WERI-Rb-1 (cell line): ENCODE results near the gene PCED1A.

Experiments
- DNase-seq: peaks from one replicate; pipeline ENCODE4 v3.0.0-alpha.2; 2020
- H3K27ac ChIP-seq: fragments of 250-450 bp; sonication (Bioruptor Pico); 2 replicates; pipeline ENCODE4 v1.5.1; 2020; ENCODE audit warnings: mild to moderate bottlenecking, moderate library complexity
- H3K27me3 ChIP-seq: fragments of 250-450 bp; sonication (Bioruptor Pico); 2 replicates; pipeline ENCODE4 v1.5.1; 2021; ENCODE audit warnings: mild to moderate bottlenecking, low read depth, moderate library complexity; ENCODE audit not compliant: insufficient read depth, severe bottlenecking
- H3K36me3 ChIP-seq: fragments of 250-450 bp; sonication (Bioruptor Pico); 2 replicates; pipeline ENCODE4 v1.5.1; 2020; ENCODE audit warnings: mild to moderate bottlenecking, moderate library complexity
- H3K4me3 ChIP-seq: 2 replicates; pipeline ENCODE4 v1.5.1; 2011; ENCODE audit warnings: low read depth, mild to moderate bottlenecking, control low read depth, low read length
- H3K9me3 ChIP-seq: fragments of 250-450 bp; sonication (Bioruptor Pico); 2 replicates; pipeline ENCODE4 v1.5.1; 2021; ENCODE audit warnings: mild to moderate bottlenecking, moderate library complexity; ENCODE audit not compliant: severe bottlenecking
- CTCF ChIP-seq: IDR thresholded peaks from 2 replicates; pipeline ENCODE4 v1.5.1; 2011; ENCODE audit warnings: low read depth, mild to moderate bottlenecking, control low read depth, inconsistent platforms, low read length

PCED1A gene

GRCh38 chr20:2838170-2838797 lies 2.2 kb downstream of the PCED1A start:
- no peak for TF ChIP-seq CTCF
- Histone ChIP-seq H3K27me3 (no peaks in the 10 kb centered on the region), H3K36me3 (peaks cover 27% of the 10 kb centered on the region), H3K9me3 (no peaks in the 10 kb centered on the region), H3K27ac (no peak overlapping the region), H3K4me3 (no peak overlapping the region)
- no peak for DNase-seq

DNA sequence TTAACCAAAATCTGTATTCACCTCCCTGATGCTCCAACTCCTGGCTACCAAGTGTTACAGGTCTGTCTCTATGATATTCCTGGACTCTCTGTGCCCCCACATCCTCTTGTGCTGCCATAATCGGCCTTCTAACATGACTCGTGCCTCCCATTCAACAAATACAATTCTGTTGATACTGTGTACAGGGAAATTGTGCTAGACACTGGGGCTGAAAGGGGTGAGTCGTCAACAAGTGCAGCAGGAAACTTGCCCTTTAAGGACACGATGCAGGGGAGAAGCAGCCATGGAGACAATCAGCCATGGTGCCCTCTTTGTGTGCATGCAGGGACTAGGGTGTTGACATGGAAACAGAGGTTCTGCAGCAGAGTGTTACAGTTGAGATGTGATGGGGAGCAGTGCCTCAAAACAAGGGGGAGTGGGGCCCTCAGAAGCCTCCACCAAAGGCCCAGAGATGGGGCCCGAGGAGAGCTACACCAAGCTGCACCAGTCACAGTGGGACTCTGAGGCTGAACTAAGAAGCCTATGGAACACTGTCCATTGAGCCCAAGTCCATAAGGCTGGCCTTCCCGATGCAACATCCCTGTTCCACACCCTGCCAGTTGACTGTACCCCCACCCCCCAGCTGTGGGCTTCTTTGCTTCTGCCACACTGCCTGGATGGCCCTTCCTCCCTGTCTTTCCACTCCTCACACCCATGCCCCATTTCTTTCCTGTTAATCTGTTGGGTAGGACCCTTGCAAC lies 3.1 kb downstream of the PCED1A start:
- DNase-seq, result no peak
- H3K4me3 ChIP-seq, result no peak overlapping the region
- H3K36me3 ChIP-seq, result peaks cover 27% of the 10 kb centered on the region
- H3K27ac ChIP-seq, result no peak overlapping the region
- H3K27me3 ChIP-seq, result no peaks in the 10 kb centered on the region
- TF ChIP-seq CTCF, result no peak
- no peaks in the 10 kb centered on the region for H3K9me3 ChIP-seq

DNA sequence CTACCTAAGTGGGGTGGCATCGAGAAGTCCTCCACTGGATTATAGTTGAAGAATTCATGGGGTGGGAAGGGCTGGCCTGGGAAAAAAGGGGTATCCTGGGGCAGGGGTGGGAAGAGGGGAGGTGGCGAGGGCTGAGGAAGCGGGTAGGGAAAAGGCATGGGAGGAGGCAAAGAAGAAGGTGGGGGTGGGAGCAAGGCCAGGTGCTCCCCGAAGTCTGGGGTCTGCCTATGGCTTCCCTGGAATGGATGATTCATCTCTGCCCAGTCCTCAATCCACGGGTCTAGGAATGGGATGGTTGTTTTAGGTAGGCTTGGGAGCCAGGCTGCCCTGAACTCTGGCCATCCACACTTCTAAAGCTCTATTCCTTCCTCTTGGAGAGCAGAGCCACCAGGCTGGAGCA lies 4.4 kb downstream of the PCED1A start:
- DNase-seq, result no peak
- Histone ChIP-seq H3K27me3 (no peaks in the 10 kb centered on the region), H3K36me3 (peaks cover 27% of the 10 kb centered on the region), H3K27ac (no peak overlapping the region), H3K9me3 (no peaks in the 10 kb centered on the region), H3K4me3 (no peak overlapping the region)
- TF ChIP-seq CTCF, result no peak

DNA sequence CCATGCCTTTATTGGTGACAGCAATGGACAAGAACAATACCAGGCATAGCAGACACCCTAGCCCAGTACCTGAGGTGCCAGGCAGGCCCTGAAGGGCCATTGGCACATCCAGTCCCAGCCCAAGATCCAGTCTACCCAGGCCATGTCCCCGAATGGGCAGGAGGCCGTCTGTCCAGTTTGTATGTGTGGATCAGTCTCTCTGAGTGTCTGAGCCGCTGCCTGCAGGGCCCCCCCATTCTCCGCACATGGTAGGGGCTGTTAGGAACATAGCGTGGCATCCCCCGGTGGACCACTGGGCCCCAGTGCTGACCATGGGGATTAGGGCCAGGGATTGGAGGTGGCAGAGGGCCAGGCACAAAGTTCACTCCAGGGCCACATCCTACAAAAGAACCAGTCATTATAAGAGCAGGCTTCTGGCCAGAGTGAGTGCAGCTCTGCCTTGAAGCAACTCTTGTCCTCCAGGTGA lies 5.1 kb downstream of the PCED1A start:
- Histone ChIP-seq H3K27ac (no peak overlapping the region), H3K4me3 (no peak overlapping the region), H3K27me3 (no peaks in the 10 kb centered on the region), H3K9me3 (no peaks in the 10 kb centered on the region), H3K36me3 (peaks cover 27% of the 10 kb centered on the region)
- TF ChIP-seq CTCF, result no peak
- no peak for DNase-seq

DNA sequence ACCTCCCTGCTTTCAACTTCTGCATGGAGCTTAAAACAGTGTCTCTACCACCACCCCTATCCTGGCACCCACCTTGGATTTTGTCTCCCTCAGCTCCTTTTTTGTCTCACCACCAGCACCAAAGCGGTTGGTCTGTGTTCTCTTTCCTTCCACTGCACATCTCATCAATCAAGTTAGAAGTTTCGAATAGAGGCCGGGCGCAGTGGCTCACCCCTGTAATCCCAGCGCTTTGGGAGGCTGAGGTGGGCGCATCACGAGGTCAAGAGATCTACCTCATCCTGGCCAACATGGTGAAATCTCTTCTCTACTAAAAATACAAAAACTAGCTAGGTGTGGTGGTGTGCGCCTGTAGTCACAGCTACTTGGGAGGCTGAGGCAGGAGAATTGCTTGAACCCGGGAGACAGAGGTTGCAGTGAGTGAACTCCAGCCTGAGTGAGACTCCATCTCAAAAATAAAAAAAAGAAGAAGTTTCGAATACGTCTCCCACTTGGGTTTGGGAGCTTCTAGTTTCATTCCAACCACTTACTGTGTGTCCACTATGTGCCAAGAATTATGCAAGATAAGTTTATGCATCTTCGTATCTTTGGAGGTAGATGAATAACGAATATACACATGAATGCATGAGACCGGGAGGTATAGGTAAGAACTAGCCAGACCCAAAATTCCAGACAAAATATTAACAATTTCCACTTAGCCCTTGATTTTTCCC lies 5.9 kb downstream of the PCED1A start:
- no peaks in the 10 kb centered on the region for H3K27me3 ChIP-seq
- no peak overlapping the region for H3K4me3 ChIP-seq
- H3K9me3 ChIP-seq, result no peaks in the 10 kb centered on the region
- no peak for DNase-seq
- H3K27ac ChIP-seq, result no peak overlapping the region
- TF ChIP-seq CTCF, result no peak
- H3K36me3 ChIP-seq, result peaks cover 27% of the 10 kb centered on the region
